HT1080 (cell line): ENCODE results near the gene ZNF362. TPM values are rescaled to one million over a fixed set of nuclear protein-coding genes. Genes with fewer than 3 reads are reported as not detected.

ENCODE experiments used
- DNase-seq: peaks from one replicate; pipeline ENCODE4 v3.0.0-alpha.2; 2015; ENCODE audit warnings: low read depth
- total RNA-seq: library from RNA; depleted of rRNA; stranded (reverse); fragments of >200 nt; shearing (Covaris generic); gene quantifications from 2 replicates; pipeline ENCODE4 v1.2.3, GENCODE V29; 2014

The ZNF362 gene
- total RNA-seq, 1 experiment from 2014 or later: 8.6 TPM

DNA sequence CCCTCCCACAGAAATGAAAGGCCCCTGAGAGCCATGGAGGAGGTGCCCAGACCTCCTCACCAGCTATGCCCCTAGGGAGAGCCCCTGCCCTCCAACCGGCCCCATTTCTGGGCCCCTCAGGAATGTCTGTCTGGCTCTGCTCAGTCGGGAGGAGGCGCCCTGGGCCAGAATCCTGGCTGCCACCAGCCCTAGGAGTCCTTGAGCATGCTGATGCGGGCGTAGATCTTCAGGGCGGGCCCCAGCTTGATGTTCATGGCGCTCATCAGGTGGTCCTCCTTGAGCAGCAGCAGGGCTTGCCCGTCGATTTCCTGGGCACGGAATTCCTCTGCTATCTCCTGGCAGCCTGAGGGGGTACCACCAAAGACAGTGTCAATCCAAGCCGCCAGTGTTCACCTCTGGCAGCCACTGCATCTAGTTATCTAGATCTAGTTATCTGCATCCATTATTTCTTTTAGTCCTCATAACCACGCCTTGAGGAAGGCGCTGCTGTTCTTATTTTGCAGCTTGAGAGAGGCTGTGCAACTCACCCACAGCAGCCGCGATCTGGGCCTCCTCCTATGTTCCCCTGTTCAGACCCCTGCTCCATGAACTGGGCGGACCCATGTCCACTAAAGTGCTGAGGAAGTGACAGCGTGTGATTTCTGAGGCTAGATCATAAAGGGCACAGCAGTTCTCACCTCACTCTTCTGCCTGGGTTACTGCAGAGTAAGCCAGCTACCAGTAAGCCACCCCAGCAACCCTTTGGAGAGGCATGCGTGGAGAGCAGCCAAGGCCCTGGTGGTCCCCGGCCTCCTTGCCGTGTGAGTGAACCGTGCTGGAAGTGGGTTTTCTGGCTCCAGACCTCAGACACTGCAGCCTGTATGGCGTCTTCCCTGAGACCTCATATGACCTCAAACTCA, 68.6 kb downstream of the ZNF362 start:
- DNase-seq: no peak

- no peak for DNase-seq
These were observed 70.5 kb downstream of the ZNF362 start for GRCh38 chr1:33326785-33327184.

DNA sequence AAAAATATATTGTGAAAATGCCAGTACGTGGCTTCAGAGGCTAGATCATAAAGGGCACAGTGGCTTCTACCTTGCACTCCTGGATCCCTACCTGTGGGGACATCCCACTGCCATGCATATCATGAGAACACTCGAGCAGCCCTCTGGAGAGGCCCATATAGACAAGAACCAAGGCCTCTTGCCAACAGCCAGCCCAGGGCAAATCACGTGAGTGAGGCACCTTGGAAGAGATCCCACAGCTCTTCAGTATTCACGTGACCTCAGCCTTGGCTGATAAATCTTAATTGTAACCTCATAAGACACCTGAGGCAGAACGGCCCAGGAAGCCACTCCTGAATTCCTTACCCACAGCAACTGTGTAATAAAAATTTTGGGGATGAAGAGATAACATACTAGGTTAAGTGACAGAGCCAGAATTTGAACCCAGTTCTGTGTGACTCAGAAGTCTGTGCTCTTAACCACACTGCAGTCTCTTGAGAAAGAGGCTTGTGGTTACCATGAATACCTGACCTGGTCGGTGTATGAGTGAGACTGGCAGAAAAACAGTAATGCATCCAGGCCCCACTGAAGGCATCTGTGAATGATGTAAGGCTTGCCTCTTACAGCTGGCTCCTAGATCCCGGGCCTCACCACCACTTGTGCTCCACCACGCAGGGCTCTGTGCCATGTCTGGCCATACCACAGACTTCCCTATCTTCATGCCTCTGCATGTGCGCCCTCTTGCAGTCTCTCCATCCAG, 71.5 kb downstream of the ZNF362 start:
- DNase-seq: peak; percentile 97

DNA sequence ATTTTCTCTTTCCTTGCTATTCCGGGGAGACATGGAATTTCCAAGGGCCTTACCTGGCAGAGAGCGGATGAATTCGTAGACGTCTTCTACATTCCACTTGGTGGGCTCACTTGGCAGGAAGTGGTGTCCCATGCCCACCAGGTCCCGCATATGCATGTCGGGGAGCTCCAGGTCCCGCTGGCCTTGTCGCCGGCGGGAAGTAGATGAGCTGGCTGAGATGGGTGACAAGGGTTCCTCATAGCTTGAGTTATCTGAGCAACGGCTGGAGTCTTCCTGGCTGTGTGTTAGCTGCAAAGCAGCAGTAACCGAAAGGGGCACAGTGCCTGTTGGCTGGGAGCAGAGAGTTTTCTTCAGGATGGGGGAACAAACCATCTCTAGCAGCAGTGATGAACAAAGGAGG, 72.5 kb downstream of the ZNF362 start:
- DNase-seq: no peak

GRCh38 chr1:33329600-33330305, 73.5 kb downstream of the ZNF362 start:
- DNase-seq: no peak

- no peak for DNase-seq
These were observed 74.1 kb downstream of the ZNF362 start for GRCh38 chr1:33330361-33330890.

DNA sequence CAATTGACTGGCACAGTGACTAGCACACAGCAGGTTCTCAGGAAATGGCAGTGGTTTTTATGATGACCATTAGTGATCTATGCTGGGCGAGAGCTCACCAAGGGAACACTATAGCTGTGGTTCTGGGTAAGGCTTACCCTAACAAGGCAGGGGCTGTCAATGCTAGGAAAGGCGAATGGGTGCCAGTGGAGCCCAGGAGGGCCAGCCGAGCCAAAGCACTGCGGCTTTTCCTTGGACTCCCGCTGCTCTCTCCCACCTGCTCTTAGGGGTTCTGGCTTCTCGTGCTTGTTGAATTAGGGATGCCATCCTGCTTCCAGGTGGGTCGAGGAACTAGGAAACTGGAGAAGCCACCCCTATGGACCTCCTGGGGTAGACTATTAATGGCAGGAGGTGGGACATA, 74.6 kb downstream of the ZNF362 start:
- no peak for DNase-seq

GRCh38 chr1:33331444-33332356, 75.4 kb downstream of the ZNF362 start:
- no peak for DNase-seq

DNA sequence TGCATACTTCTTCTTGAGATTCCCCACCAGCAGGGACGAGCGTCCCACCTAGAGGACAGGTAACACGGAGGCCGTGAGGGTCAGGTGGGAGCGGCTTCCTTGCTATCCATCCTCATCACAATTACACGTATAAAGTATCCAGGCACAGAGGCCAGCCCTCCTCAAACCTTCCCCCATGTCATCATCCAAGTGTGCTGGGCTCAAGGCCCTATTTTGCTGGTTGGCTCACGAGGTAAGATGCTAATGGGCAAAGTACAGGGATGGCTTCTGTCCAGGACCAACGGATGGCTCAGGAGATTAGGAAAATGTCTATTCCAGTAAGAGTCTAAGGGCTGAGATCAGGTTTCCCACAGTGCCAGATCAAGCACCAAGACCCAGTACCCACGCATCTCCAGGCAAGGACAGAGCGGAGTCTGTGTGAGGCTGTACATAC, 76.1 kb downstream of the ZNF362 start:
- no peak for DNase-seq

- no peak for DNase-seq
These were observed 76.6 kb downstream of the ZNF362 start for GRCh38 chr1:33332881-33333280.

- no peak for DNase-seq
These were observed 77.8 kb downstream of the ZNF362 start for GRCh38 chr1:33334081-33334552.

DNA sequence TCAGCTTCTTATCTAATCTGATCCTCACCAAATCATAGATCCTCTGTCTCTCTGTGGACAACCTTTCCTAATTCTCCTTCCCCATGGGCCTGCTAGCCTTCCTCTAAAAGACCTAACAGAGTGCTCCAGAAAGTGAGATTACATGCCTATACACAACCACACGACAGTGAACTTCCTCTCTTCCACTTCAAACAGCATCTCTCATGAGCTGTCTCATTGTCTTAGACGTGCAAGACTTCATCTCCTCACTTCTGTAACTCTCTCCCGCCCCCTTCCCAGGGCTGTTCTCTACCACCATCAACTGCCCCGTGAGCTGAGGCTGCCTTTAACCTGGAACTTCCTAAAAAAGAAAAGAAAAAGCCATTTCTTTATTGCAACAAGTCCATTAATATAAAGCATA, 78.7 kb downstream of the ZNF362 start:
- no peak for DNase-seq

- DNase-seq: no peak
These were observed 80.3 kb downstream of the ZNF362 start for GRCh38 chr1:33336580-33336979.

DNA sequence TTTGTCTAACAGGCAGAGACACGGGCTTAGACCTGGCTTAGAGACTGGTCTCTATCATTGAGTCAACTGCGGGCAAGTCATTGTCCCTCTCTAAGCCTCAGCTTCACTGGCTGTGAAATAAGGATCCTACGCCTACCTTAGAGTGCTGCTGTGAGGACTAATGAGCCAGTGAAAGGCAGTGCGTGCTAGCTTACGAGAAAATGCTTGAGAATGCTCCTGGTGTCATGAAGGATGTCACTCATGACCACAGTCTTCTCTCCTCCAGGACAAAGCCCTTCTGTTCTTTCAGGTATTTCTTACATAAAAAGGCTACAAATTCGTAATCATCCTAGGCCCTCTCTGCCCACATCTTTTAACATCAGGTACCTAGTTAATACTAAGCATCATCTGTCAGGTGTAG, 81.1 kb downstream of the ZNF362 start:
- DNase-seq: no peak

- DNase-seq: no peak
These were observed 81.8 kb downstream of the ZNF362 start for GRCh38 chr1:33338048-33338439.

DNA sequence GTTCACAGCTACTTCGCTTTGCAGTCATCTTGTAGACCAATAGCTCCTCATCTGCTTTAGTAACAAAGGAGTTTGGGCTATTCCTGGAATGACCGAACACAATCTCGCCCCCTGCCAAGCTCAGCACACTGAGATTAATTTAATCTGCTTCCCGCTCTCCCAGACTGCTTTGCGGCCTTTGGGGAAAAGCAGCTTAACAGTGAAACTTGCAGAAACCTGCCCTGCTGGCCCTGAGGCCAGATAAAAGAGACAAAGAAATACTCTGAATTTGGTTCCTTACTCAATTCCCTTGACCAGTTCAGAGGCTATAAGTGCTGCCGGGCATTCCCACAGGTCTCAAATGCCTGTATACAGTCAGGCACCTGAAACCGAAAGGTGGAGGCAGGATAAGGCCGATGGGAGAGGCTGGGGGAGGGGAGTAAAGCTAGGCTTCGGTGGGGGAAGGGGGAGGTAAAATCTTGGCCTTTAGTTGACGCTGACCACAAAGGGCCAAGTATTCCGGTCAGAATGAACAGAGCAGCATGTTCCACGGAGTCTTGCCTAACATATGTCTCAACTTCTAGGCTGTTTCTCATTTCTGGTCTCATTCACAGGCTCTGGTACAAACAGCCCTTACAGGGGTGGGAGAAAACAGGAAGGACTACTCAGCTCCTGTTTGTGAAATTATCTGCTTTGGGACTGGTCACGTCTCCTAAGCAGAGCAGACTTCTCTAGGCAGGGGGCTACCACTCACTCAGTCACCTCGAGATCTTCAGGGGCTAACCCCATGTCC, 82.3 kb downstream of the ZNF362 start:
- DNase-seq: no peak

GRCh38 chr1:33339413-33339812, 83.1 kb downstream of the ZNF362 start:
- DNase-seq: no peak

- no peak for DNase-seq
These were observed 84.9 kb downstream of the ZNF362 start for GRCh38 chr1:33341190-33341589.

GRCh38 chr1:33342041-33342723, 85.9 kb downstream of the ZNF362 start:
- DNase-seq: peak; percentile 95
